HepG2 (cell line): ENCODE data around the gene UBE2C. TPM values are rescaled to one million over a fixed set of nuclear protein-coding genes. Genes with fewer than 3 reads are reported as not detected.

ENCODE experiments used
- DPF2 ChIP-seq: sonication (generic); formaldehyde crosslinking; IDR thresholded peaks from 2 replicates; pipeline ENCODE4 v1.4.0; 2020; ENCODE audit warnings: mild to moderate bottlenecking, low read depth, missing genetic modification reagents, borderline replicate concordance
- HOMEZ ChIP-seq: IDR thresholded peaks from 2 replicates; pipeline ENCODE4 v1.6.1; 2016; ENCODE audit warnings: low read depth
- KDM4B ChIP-seq: sonication (generic); formaldehyde crosslinking; IDR thresholded peaks from 2 replicates; pipeline ENCODE4 v1.4.0; 2020; ENCODE audit warnings: missing genetic modification reagents
- KIAA2018 ChIP-seq: sonication (generic); formaldehyde crosslinking; IDR thresholded peaks from 2 replicates; pipeline ENCODE4 v1.5.0; 2020; ENCODE audit warnings: mild to moderate bottlenecking, missing genetic modification reagents, borderline replicate concordance
- KLF6 ChIP-seq: IDR thresholded peaks from 2 replicates; pipeline ENCODE4 v1.8.0; 2016; ENCODE audit warnings: missing biosample characterization, missing genetic modification reagents
- NFYC ChIP-seq: IDR thresholded peaks from 2 replicates; pipeline ENCODE4 v1.6.1; 2016; ENCODE audit warnings: missing genetic modification reagents, missing compliant biosample characterization
- PCBP1 ChIP-seq: fragments of 200-400 bp; formaldehyde crosslinking; IDR thresholded peaks from 2 replicates; pipeline ENCODE4 v1.6.1; 2017; ENCODE audit warnings: mild to moderate bottlenecking, low read depth, low read length, borderline replicate concordance
- RELA ChIP-seq: sonication (generic); formaldehyde crosslinking; IDR thresholded peaks from 2 replicates; pipeline ENCODE4 v1.4.0; 2020; ENCODE audit warnings: missing genetic modification reagents
- SP1 ChIP-seq, 2 experiments: fragments of 450-650 bp in 1 of 2; sonication (generic) in 1 of 2; formaldehyde crosslinking in 1 of 2; IDR thresholded peaks; 2 replicates each; pipeline versions ENCODE4 v1.4.0 to v1.6.1; 2016 to 2020; ENCODE audit warnings: missing genetic modification reagents in 1 of 2
- TBX2 ChIP-seq: sonication (generic); formaldehyde crosslinking; IDR thresholded peaks from 2 replicates; pipeline ENCODE4 v1.5.0; 2020; ENCODE audit warnings: missing genetic modification reagents, mild to moderate bottlenecking, borderline replicate concordance
- ZKSCAN1 ChIP-seq: fragments of 150-350 bp; IDR thresholded peaks from 2 replicates; pipeline ENCODE4 v1.6.1; 2014; ENCODE audit warnings: low read length
- ZNF10 ChIP-seq: sonication (generic); formaldehyde crosslinking; IDR thresholded peaks from 2 replicates; pipeline ENCODE4 v1.4.0; 2020; ENCODE audit warnings: mild to moderate bottlenecking, low read depth, missing genetic modification reagents, borderline replicate concordance
- ZNF205 ChIP-seq: IDR thresholded peaks from 2 replicates; pipeline ENCODE4 v1.6.1; 2018; ENCODE audit warnings: missing biosample characterization, missing genetic modification reagents
- ZNF768 ChIP-seq: sonication (generic); formaldehyde crosslinking; IDR thresholded peaks from 2 replicates; pipeline ENCODE4 v1.4.0; 2020; ENCODE audit warnings: missing genetic modification reagents
- polyA plus RNA-seq, 8 experiments: library from polyadenylated mRNA; depleted of rRNA in 3 of 8; stranded (reverse) in 7 of 8; unstranded in 1 of 8; fragments of >200 nt; fragmentation: Illumina TruSeq in 4 of 8; extraction: Trizol in 4 of 8; gene quantifications; 2 replicates each; pipeline versions ENCODE4 v1.2.1 to v1.2.3, GENCODE V29; 2011 to 2016; ENCODE audit warnings: low read depth in 4 of 8, missing spikeins in 1 of 8, mixed read lengths in 1 of 8; ENCODE audit not compliant: insufficient read depth in 1 of 8
- total RNA-seq, 5 experiments: library from RNA; depleted of rRNA; stranded (reverse); fragments of >200 nt; fragmentation: Illumina TruSeq; extraction: Trizol; gene quantifications; 2 replicates each; pipeline ENCODE4 v1.2.3, GENCODE V29; 2016; ENCODE audit warnings: low read depth in 1 of 5
- TF ChIP-seq, protein P1 (sequence below): sonication (generic); formaldehyde crosslinking; IDR thresholded peaks from 2 replicates; pipeline ENCODE4 v1.5.0; 2020; ENCODE audit warnings: mild to moderate bottlenecking, missing genetic modification reagents
- TF ChIP-seq, protein P2 (sequence below): sonication (generic); formaldehyde crosslinking; conservative IDR thresholded peaks from 2 replicates; pipeline ENCODE4 v1.5.0; 2020; ENCODE audit warnings: missing genetic modification reagents

The UBE2C gene
- total and polyA plus RNA-seq, 2 of the 13 experiments (the other 11 are each of a cell fraction or from before 2014, with no cell fraction given): 100 to 123 TPM

GRCh38 chr20:45857114-45857881 is 44.9 kb downstream of the UBE2C start, which contains the start of the genes ACOT8 and ZSWIM3 (continued):
- TF ChIP-seq KDM4B (0 out of 2 replicates have a peak, but pooled peaks have one; percentile 8), SP1 (IDR thresholded peaks at IDR 0.05) (no peak), SP1 (CRISPR knock-in tag; IDR thresholded peaks at IDR 0.05) (peak; percentile 57), NFYC (peak; percentile 100), ZNF10 (CRISPR knock-in tag) (no peak), PCBP1 (no peak), TBX2 (CRISPR knock-in tag) (peak; percentile 93), RELA (peak; percentile 56; the same call in 1 of the 2 replicates), KLF6 (peak; percentile 85), ZKSCAN1 (0 out of 2 replicates have a peak, but pooled peaks have one; percentile 18), DPF2 (CRISPR knock-in tag) (no peak), HOMEZ (CRISPR knock-in tag) (no peak; the same call in 1 of the 2 replicates), ZNF205 (0 out of 2 replicates have a peak, but pooled peaks have one; percentile 42), ZNF768 (CRISPR knock-in tag) (peak; percentile 80), KIAA2018 (CRISPR knock-in tag) (no peak)
- TF ChIP-seq, protein P1, sequence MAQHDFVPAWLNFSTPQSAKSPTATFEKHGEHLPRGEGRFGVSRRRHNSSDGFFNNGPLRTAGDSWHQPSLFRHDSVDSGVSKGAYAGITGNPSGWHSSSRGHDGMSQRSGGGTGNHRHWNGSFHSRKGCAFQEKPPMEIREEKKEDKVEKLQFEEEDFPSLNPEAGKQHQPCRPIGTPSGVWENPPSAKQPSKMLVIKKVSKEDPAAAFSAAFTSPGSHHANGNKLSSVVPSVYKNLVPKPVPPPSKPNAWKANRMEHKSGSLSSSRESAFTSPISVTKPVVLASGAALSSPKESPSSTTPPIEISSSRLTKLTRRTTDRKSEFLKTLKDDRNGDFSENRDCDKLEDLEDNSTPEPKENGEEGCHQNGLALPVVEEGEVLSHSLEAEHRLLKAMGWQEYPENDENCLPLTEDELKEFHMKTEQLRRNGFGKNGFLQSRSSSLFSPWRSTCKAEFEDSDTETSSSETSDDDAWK (CRISPR knock-in tag): no peak
- TF ChIP-seq, protein P2, sequence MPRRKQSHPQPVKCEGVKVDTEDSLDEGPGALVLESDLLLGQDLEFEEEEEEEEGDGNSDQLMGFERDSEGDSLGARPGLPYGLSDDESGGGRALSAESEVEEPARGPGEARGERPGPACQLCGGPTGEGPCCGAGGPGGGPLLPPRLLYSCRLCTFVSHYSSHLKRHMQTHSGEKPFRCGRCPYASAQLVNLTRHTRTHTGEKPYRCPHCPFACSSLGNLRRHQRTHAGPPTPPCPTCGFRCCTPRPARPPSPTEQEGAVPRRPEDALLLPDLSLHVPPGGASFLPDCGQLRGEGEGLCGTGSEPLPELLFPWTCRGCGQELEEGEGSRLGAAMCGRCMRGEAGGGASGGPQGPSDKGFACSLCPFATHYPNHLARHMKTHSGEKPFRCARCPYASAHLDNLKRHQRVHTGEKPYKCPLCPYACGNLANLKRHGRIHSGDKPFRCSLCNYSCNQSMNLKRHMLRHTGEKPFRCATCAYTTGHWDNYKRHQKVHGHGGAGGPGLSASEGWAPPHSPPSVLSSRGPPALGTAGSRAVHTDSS: peak; percentile 97; the same call in 1 of the 2 replicates
